ENCODE data around the gene BTBD9.

Gene BTBD9

GRCh38 chr6:38599261-38599660, 40.5 kb downstream of the BTBD9 start:
- no peak for FAIRE-seq
- no peak for DNase-seq (ENCODE audit: low spot score)

- DNase-seq (ENCODE audit: low spot score): no peak
- no peak for FAIRE-seq
Measured at GRCh38 chr6:38593998-38594665, 45.6 kb downstream of the BTBD9 start.

GRCh38 chr6:38593409-38593808, 46.3 kb downstream of the BTBD9 start:
- no peak for FAIRE-seq
- DNase-seq (ENCODE audit: low spot score): no peak

- FAIRE-seq: no peak
- no peak for DNase-seq (ENCODE audit: low spot score)
Measured at GRCh38 chr6:38591439-38591838, 48.3 kb downstream of the BTBD9 start.

GRCh38 chr6:38589367-38589720, 50.4 kb downstream of the BTBD9 start:
- DNase-seq (ENCODE audit: low spot score) (no peak), FAIRE-seq (no peak)

- DNase-seq (ENCODE audit: low spot score): no peak
- FAIRE-seq: no peak
Measured at GRCh38 chr6:38588631-38589366, 50.9 kb downstream of the BTBD9 start.

- no peak for DNase-seq (ENCODE audit: low spot score)
- no peak for FAIRE-seq
Measured at GRCh38 chr6:38587766-38588362, 51.9 kb downstream of the BTBD9 start.

GRCh38 chr6:38586992-38587391, 52.7 kb downstream of the BTBD9 start:
- FAIRE-seq: no peak

GRCh38 chr6:38584731-38585130, 55.0 kb downstream of the BTBD9 start:
- no peak for FAIRE-seq
- no peak for DNase-seq (ENCODE audit: low spot score)

More at GRCh38 chr6:38586992-38587391, 52.7 kb downstream of the BTBD9 start:
- no peak for DNase-seq (ENCODE audit: low spot score)

GRCh38 chr6:38583523-38583922, 56.2 kb downstream of the BTBD9 start:
- no peak for FAIRE-seq

GRCh38 chr6:38580030-38580429, 59.7 kb downstream of the BTBD9 start:
- DNase-seq (ENCODE audit: low spot score) (no peak), FAIRE-seq (no peak)

More at GRCh38 chr6:38583523-38583922, 56.2 kb downstream of the BTBD9 start:
- DNase-seq (ENCODE audit: low spot score): no peak

- DNase-seq (ENCODE audit: low spot score) (no peak), FAIRE-seq (no peak)
Measured at GRCh38 chr6:38579010-38579628, 60.6 kb downstream of the BTBD9 start.

- no peak for FAIRE-seq
- no peak for DNase-seq (ENCODE audit: low spot score)
Measured at GRCh38 chr6:38578075-38578474, 61.7 kb downstream of the BTBD9 start.

GRCh38 chr6:38577492-38577891, 62.2 kb downstream of the BTBD9 start:
- no peak for FAIRE-seq
- DNase-seq (ENCODE audit: low spot score): no peak

- DNase-seq (ENCODE audit: low spot score) (no peak), FAIRE-seq (no peak)
Measured at GRCh38 chr6:38573801-38574395, 65.8 kb downstream of the BTBD9 start.

GRCh38 chr6:38572186-38572813, 67.4 kb downstream of the BTBD9 start:
- no peak for DNase-seq (ENCODE audit: low spot score)
- FAIRE-seq: no peak

- no peak for DNase-seq (ENCODE audit: low spot score)
- no peak for FAIRE-seq
Measured at GRCh38 chr6:38571721-38572120, 68.0 kb downstream of the BTBD9 start.

- FAIRE-seq (no peak), DNase-seq (ENCODE audit: low spot score) (no peak)
Measured at GRCh38 chr6:38570750-38571149, 69.0 kb downstream of the BTBD9 start.

- FAIRE-seq (no peak), DNase-seq (ENCODE audit: low spot score) (peak; percentile 44)
Measured at GRCh38 chr6:38567436-38567835, 72.3 kb downstream of the BTBD9 start.

GRCh38 chr6:38566295-38567030, 73.3 kb downstream of the BTBD9 start:
- FAIRE-seq (no peak), DNase-seq (ENCODE audit: low spot score) (no peak)

- FAIRE-seq (no peak), DNase-seq (ENCODE audit: low spot score) (no peak)
Measured at GRCh38 chr6:38564301-38564700, 75.4 kb downstream of the BTBD9 start.

Measured in urothelium cell line (cell line).